Stimulated activated naive B cell treated with anti-CD40 and anti-IgM and Interleukin-4, amounts not matched to agents 10 μg/mL and 1 μg/mL and 100 μg/mL, for 72 hours (primary cell): ENCODE results near the gene TRNP1.

Experiments
- ATAC-seq, 2 donors: fragments of 150-1000 bp; cut with Tn5 transposase; replicated peaks; 2 replicates each; pipeline ENCODE4 v1.10.0; 2021; ENCODE audit warnings: moderate library complexity in 1 of 2
- DNase-seq: peaks from one replicate; pipeline ENCODE4 v3.0.0; 2021
- H3K27ac Mint-ChIP-seq: one replicate; pipeline ENCODE4 v1.8.0; 2022; ENCODE audit warnings: mild to moderate bottlenecking, mixed read lengths
- H3K27me3 Mint-ChIP-seq, 2 donors: one replicate each; pipeline ENCODE4 v1.8.0; 2022; ENCODE audit warnings: mixed read lengths in 2 of 2
- H3K36me3 Mint-ChIP-seq, 2 donors: one replicate each; pipeline ENCODE4 v1.8.0; 2022; ENCODE audit warnings: mixed read lengths in 2 of 2, mild to moderate bottlenecking in 1 of 2
- H3K4me1 Mint-ChIP-seq, 2 donors: one replicate each; pipeline ENCODE4 v1.8.0; 2022; ENCODE audit warnings: mixed read lengths in 2 of 2, mild to moderate bottlenecking in 1 of 2
- H3K4me3 Mint-ChIP-seq, 2 donors: one replicate each; pipeline ENCODE4 v1.8.0; 2022; ENCODE audit warnings: mild to moderate bottlenecking in 2 of 2, mixed read lengths in 2 of 2, moderate library complexity in 1 of 2
- H3K9me3 Mint-ChIP-seq, 2 donors: one replicate each; pipeline ENCODE4 v1.8.0; 2022; ENCODE audit warnings: mixed read lengths in 2 of 2, mild to moderate bottlenecking in 1 of 2

The TRNP1 gene

GRCh38 chr1:27015260-27015659, 21.8 kb downstream of the TRNP1 start:
- peak; percentile 41 to 49 for ATAC-seq
- no peaks in the 10 kb centered on the region for H3K9me3 Mint-ChIP-seq
- H3K27me3 Mint-ChIP-seq: peaks cover 8 to 25% of the 10 kb centered on the region in 2 donors
- no peaks in the 10 kb centered on the region for H3K36me3 Mint-ChIP-seq
- peaks cover 8 to 18% of the 10 kb centered on the region in 2 donors for H3K4me1 Mint-ChIP-seq
- no peak overlapping the region for H3K4me3 Mint-ChIP-seq
- H3K27ac Mint-ChIP-seq: no peak overlapping the region
- no peak for DNase-seq

GRCh38 chr1:27016376-27016775, 22.9 kb downstream of the TRNP1 start:
- H3K4me3 Mint-ChIP-seq: no peak overlapping the region
- no peaks in the 10 kb centered on the region for H3K36me3 Mint-ChIP-seq
- no peaks in the 10 kb centered on the region for H3K9me3 Mint-ChIP-seq
- no peak for ATAC-seq
- DNase-seq: no peak
- H3K27ac Mint-ChIP-seq: no peak overlapping the region
- peaks cover 8 to 18% of the 10 kb centered on the region in 2 donors for H3K4me1 Mint-ChIP-seq
- peaks cover 7 to 15% of the 10 kb centered on the region in 2 donors for H3K27me3 Mint-ChIP-seq

DNA sequence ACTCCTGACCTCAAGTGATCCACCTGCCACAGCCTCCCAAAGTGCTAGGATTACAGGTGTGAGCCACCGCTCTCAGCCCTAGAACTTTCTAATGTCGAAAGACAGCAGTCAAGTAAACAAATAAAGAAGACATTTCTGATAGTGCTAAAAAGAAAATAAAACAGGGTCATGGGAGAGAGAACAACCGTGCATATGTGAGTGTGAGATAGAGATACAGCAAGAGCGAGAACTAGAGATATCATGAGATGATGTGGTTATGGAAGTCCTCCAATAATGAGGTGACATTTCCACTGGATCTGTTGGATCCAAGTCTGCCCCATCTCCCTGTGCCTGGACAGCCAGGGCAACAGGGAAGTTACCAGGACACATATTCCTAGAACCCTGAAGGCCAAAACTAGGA, 23.7 kb downstream of the TRNP1 start:
- ATAC-seq (no peak), DNase-seq (no peak)
- Mint-ChIP-seq H3K27ac (no peak overlapping the region), H3K4me1 (peaks cover 8 to 15% of the 10 kb centered on the region in 2 donors), H3K27me3 (peaks cover 0 to 7% of the 10 kb centered on the region in 2 donors), H3K36me3 (no peaks in the 10 kb centered on the region), H3K4me3 (no peak overlapping the region), H3K9me3 (no peaks in the 10 kb centered on the region)

- H3K4me1 Mint-ChIP-seq: peaks cover 3 to 4% of the 10 kb centered on the region in 2 donors
- no peaks in the 10 kb centered on the region for H3K27me3 Mint-ChIP-seq
- no peaks in the 10 kb centered on the region for H3K9me3 Mint-ChIP-seq
- no peaks in the 10 kb centered on the region for H3K36me3 Mint-ChIP-seq
- H3K27ac Mint-ChIP-seq: no peak overlapping the region
- no peak for DNase-seq
- no peak for ATAC-seq
- no peak overlapping the region for H3K4me3 Mint-ChIP-seq
These were observed 24.8 kb downstream of the TRNP1 start for GRCh38 chr1:27018316-27018715.

DNA sequence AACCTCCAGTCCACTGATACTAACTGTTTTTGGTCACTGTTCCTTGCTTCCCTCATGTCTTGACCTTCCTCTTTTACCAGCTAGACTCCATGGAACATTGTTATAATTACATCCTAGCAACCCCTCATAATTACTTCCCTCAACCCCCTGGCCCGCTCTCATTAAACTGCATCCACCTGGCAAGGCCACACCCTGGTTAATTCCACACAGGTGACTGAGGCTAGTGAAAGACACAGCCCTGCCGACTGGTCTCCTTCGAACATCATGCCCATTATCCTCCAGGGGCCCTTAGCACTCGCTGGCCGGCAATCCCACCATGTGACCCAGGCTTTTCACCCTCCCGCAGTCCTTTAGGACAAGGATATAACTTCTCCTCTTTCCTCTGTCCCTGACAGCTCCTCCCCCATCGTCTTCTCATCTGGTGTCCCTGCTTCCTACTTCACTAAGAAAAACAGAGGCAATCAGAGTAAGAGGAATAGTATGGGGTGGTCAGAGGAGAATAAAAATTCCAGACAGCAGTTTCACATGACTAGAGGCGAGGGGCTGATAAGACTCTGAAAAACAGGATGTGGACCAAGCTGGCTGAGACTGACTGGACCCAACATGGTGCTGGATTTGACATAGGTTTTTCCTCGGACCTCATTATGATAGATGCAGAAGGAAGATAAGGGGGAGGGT, 28.0 kb downstream of the TRNP1 start:
- Mint-ChIP-seq H3K36me3 (no peaks in the 10 kb centered on the region), H3K27ac (no peak overlapping the region), H3K4me3 (no peak overlapping the region), H3K27me3 (no peaks in the 10 kb centered on the region), H3K9me3 (no peaks in the 10 kb centered on the region), H3K4me1 (no peaks in the 10 kb centered on the region)
- ATAC-seq: no peak
- DNase-seq: no peak

- DNase-seq: no peak
- H3K4me3 Mint-ChIP-seq: no peak overlapping the region
- H3K9me3 Mint-ChIP-seq: no peaks in the 10 kb centered on the region
- no peak for ATAC-seq
- H3K36me3 Mint-ChIP-seq: no peaks in the 10 kb centered on the region
- H3K27me3 Mint-ChIP-seq: peaks cover 10% of the 10 kb centered on the region in 2 donors
- no peaks in the 10 kb centered on the region for H3K4me1 Mint-ChIP-seq
- H3K27ac Mint-ChIP-seq: no peak overlapping the region
These were observed 32.2 kb downstream of the TRNP1 start for GRCh38 chr1:27025718-27026117.

- no peak overlapping the region for H3K27ac Mint-ChIP-seq
- peaks cover 2 to 4% of the 10 kb centered on the region in 2 donors for H3K4me1 Mint-ChIP-seq
- peaks cover 10% of the 10 kb centered on the region in 2 donors for H3K27me3 Mint-ChIP-seq
These were observed 33.4 kb downstream of the TRNP1 start for GRCh38 chr1:27026621-27027574.

GRCh38 chr1:27027575-27028250, 34.2 kb downstream of the TRNP1 start:
- DNase-seq (no peak), ATAC-seq (no peak)
- no peaks in the 10 kb centered on the region for H3K36me3 Mint-ChIP-seq
- no peak overlapping the region for H3K4me3 Mint-ChIP-seq
- H3K27ac Mint-ChIP-seq: no peak overlapping the region
- H3K4me1 Mint-ChIP-seq: peaks cover 2 to 5% of the 10 kb centered on the region in 2 donors
- peaks cover 10% of the 10 kb centered on the region in 2 donors for H3K27me3 Mint-ChIP-seq
- H3K9me3 Mint-ChIP-seq: no peaks in the 10 kb centered on the region

More at GRCh38 chr1:27026621-27027574, 33.4 kb downstream of the TRNP1 start:
- no peaks in the 10 kb centered on the region for H3K9me3 Mint-ChIP-seq
- no peak for DNase-seq
- no peak for ATAC-seq
- no peaks in the 10 kb centered on the region for H3K36me3 Mint-ChIP-seq
- no peak overlapping the region for H3K4me3 Mint-ChIP-seq

DNA sequence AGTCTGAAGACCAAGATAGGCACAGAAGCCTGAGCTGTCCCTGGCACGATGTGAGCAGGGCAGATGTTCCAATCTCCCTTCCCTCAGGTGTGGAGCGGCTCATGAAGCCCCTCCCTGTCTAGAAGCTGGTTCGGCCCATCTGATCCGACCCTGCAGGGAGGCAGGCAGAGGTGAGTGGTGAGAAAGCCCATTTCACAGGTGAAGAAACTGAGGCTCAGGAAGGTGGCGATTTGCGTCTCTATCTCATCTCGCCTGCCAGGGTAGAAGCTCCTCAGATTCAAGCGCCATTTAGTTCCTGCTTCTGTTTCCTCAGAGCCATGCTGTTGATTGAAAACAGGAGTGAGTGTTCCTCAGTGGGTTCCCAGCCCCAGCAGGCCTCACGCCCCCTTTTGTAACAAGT, 36.0 kb downstream of the TRNP1 start:
- no peak overlapping the region for H3K4me3 Mint-ChIP-seq

GRCh38 chr1:27031235-27032118, 38.0 kb downstream of the TRNP1 start:
- peak in 1 of 2 donors; percentile 43 for ATAC-seq
- DNase-seq: no peak
- no peaks in the 10 kb centered on the region for H3K9me3 Mint-ChIP-seq
- H3K27me3 Mint-ChIP-seq: peaks cover 10% of the 10 kb centered on the region in 2 donors
- no peaks in the 10 kb centered on the region for H3K36me3 Mint-ChIP-seq
- peak overlapping the region in 1 of 2 donors; percentile 49 for H3K4me3 Mint-ChIP-seq
- H3K27ac Mint-ChIP-seq: no peak overlapping the region
- H3K4me1 Mint-ChIP-seq: peaks cover 2 to 5% of the 10 kb centered on the region in 2 donors

More for the DNA sequence above, 36.0 kb downstream of the TRNP1 start:
- Mint-ChIP-seq H3K4me1 (peaks cover 2 to 5% of the 10 kb centered on the region in 2 donors), H3K27me3 (peaks cover 10% of the 10 kb centered on the region in 2 donors), H3K27ac (no peak overlapping the region), H3K9me3 (no peaks in the 10 kb centered on the region), H3K36me3 (no peaks in the 10 kb centered on the region)
- no peak for ATAC-seq
- no peak for DNase-seq

DNA sequence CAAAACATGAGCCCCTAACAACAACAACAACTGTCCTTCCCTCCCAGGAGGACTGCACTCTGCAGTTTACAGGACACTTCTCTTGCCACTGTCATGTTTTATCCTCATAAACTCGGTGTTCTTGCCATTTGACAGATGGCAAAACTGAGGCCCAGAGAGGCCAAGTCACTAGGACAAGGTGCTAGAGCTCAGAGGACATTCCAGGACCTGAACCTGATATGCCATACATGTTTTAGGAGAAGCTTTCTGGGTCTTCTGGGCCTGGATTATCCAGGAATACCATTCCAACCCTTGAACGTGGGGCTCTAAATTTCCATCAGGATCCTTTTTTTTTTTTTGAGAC, 38.6 kb downstream of the TRNP1 start:
- H3K27ac Mint-ChIP-seq: no peak overlapping the region
- ATAC-seq (no peak), DNase-seq (no peak)
- H3K4me3 Mint-ChIP-seq: peak overlapping the region in 1 of 2 donors; percentile 49
- H3K27me3 Mint-ChIP-seq: peaks cover 5% of the 10 kb centered on the region in 2 donors
- H3K9me3 Mint-ChIP-seq: no peaks in the 10 kb centered on the region
- peaks cover 2 to 5% of the 10 kb centered on the region in 2 donors for H3K4me1 Mint-ChIP-seq
- H3K36me3 Mint-ChIP-seq: no peaks in the 10 kb centered on the region

- DNase-seq: no peak
- Mint-ChIP-seq H3K27ac (no peak overlapping the region), H3K4me3 (no peak overlapping the region), H3K4me1 (peaks cover 2 to 5% of the 10 kb centered on the region in 2 donors), H3K36me3 (no peaks in the 10 kb centered on the region), H3K9me3 (no peaks in the 10 kb centered on the region), H3K27me3 (peaks cover 0 to 5% of the 10 kb centered on the region in 2 donors)
- no peak for ATAC-seq
These were observed 39.7 kb downstream of the TRNP1 start for GRCh38 chr1:27033043-27033746.

DNA sequence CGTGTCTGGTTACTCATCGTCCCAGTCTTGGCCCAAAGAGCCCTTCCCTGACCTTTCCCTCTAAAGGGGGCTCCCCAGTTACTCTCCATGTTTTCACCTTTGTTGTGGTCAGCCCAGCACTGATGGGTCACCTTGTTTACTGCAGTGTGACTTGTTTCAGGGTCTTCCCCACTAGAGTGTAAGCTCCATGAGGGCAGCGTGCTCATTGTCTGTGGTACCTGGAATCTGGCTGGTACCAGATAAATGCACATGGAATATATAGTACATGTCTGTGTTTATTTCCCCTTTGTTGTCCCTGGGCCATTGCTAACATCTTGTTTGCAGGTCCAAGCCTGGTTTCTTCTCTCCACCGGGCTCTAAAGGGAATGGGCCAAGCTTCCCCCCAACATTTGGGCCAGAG, 41.9 kb downstream of the TRNP1 start:
- H3K27me3 Mint-ChIP-seq: peaks cover 4 to 5% of the 10 kb centered on the region in 2 donors
- ATAC-seq (no peak), DNase-seq (no peak)
- peaks cover 2 to 5% of the 10 kb centered on the region in 2 donors for H3K4me1 Mint-ChIP-seq
- H3K9me3 Mint-ChIP-seq: no peaks in the 10 kb centered on the region
- no peaks in the 10 kb centered on the region for H3K36me3 Mint-ChIP-seq
- H3K27ac Mint-ChIP-seq: no peak overlapping the region
- H3K4me3 Mint-ChIP-seq: no peak overlapping the region
